HEK293 (cell line): ENCODE results near the gene CFAP299.

Experiments used
- GLI4 ChIP-seq: fragments of 450-650 bp; formaldehyde crosslinking; IDR thresholded peaks from 2 replicates; pipeline ENCODE4 v1.5.1; 2016; ENCODE audit warnings: missing biosample characterization, missing genetic modification characterization
- KLF1 ChIP-seq: fragments of 450-650 bp; formaldehyde crosslinking; IDR thresholded peaks from 2 replicates; pipeline ENCODE4 v1.5.1; 2016; ENCODE audit warnings: missing biosample characterization, missing genetic modification characterization
- REST ChIP-seq: fragments of 450-650 bp; formaldehyde crosslinking; IDR thresholded peaks from 2 replicates; pipeline ENCODE4 v1.5.1; 2016; ENCODE audit warnings: missing biosample characterization, missing genetic modification characterization
- ZFP41 ChIP-seq: fragments of 450-650 bp; formaldehyde crosslinking; IDR thresholded peaks from 2 replicates; pipeline ENCODE4 v1.5.1; 2016; ENCODE audit warnings: missing biosample characterization, missing genetic modification characterization, borderline replicate concordance
- ZNF2 ChIP-seq: fragments of 450-650 bp; formaldehyde crosslinking; IDR thresholded peaks from 2 replicates; pipeline ENCODE4 v1.5.1; 2016; ENCODE audit warnings: missing biosample characterization, missing genetic modification characterization
- ZNF274 ChIP-seq, 2 experiments: fragments of 200-500 bp in 1 of 2; fragments of 450-650 bp in 1 of 2; sonication (Bioruptor generic) in 1 of 2; formaldehyde crosslinking in 1 of 2; IDR thresholded peaks; 2 replicates each; pipeline versions ENCODE4 v1.5.1 to v1.6.1; 2014 to 2016; ENCODE audit warnings: borderline replicate concordance in 1 of 2, inconsistent platforms in 1 of 2, low read length in 1 of 2, missing biosample characterization in 1 of 2, missing genetic modification characterization in 1 of 2
- ZNF362 ChIP-seq: fragments of 450-650 bp; formaldehyde crosslinking; IDR thresholded peaks from 2 replicates; pipeline ENCODE4 v1.5.1; 2016; ENCODE audit warnings: missing biosample characterization, missing genetic modification characterization
- ZNF488 ChIP-seq: fragments of 450-650 bp; formaldehyde crosslinking; IDR thresholded peaks from 2 replicates; pipeline ENCODE4 v1.5.1; 2016; ENCODE audit warnings: missing biosample characterization, missing genetic modification characterization
- ZNF791 ChIP-seq: fragments of 450-650 bp; formaldehyde crosslinking; IDR thresholded peaks from 2 replicates; pipeline ENCODE4 v1.5.1; 2016; ENCODE audit warnings: missing biosample characterization, missing genetic modification characterization

DNA sequence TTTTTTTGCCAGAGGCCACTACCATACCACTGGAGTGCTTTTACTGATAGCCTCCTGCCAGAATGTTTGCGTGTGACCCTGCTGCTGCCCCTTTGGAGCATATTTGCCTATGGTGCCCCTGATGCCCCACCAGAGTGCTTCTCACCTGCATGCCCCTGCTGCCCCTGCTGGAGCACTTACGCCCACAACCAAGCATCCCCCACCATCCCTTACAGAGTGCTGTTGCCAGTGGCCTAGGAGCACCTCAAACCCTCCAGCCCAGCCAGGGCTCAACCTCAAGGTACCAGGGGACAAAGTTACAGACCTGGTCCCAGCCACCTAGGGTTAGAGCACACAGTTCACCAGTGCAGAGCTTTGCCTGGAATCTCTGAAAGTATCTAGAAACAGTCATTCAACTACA lies 207.2 kb downstream of the CFAP299 start:
- no peak for TF ChIP-seq ZNF362
- no peak for TF ChIP-seq REST (tag by site-specific recombination)
- no peak for TF ChIP-seq ZFP41 (tag by site-specific recombination)
- no peak for TF ChIP-seq GLI4 (tag by site-specific recombination)
- TF ChIP-seq ZNF2 (tag by site-specific recombination), result no peak
- no peak for TF ChIP-seq ZNF791 (tag by site-specific recombination)
- TF ChIP-seq ZNF274 (IDR thresholded peaks at IDR 0.05; ENCODE audit: low read length), result no peak
- TF ChIP-seq ZNF274 (tag by site-specific recombination; IDR thresholded peaks at IDR 0.05; ENCODE audit: borderline replicate concordance), result no peak
- TF ChIP-seq KLF1 (tag by site-specific recombination), result no peak
- no peak for TF ChIP-seq ZNF488 (tag by site-specific recombination)
